ENCODE results near the gene PROSER1.

GRCh38 chr13:38969187-38969586 lies 68.7 kb downstream of the PROSER1 start:
- TF ChIP-seq, protein P1, sequence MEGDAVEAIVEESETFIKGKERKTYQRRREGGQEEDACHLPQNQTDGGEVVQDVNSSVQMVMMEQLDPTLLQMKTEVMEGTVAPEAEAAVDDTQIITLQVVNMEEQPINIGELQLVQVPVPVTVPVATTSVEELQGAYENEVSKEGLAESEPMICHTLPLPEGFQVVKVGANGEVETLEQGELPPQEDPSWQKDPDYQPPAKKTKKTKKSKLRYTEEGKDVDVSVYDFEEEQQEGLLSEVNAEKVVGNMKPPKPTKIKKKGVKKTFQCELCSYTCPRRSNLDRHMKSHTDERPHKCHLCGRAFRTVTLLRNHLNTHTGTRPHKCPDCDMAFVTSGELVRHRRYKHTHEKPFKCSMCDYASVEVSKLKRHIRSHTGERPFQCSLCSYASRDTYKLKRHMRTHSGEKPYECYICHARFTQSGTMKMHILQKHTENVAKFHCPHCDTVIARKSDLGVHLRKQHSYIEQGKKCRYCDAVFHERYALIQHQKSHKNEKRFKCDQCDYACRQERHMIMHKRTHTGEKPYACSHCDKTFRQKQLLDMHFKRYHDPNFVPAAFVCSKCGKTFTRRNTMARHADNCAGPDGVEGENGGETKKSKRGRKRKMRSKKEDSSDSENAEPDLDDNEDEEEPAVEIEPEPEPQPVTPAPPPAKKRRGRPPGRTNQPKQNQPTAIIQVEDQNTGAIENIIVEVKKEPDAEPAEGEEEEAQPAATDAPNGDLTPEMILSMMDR (IDR thresholded peaks at IDR 0.05) = no peak
- no peak for TF ChIP-seq POLR2A (IDR thresholded peaks at IDR 0.05)
